Tibial nerve (tissue), 4 donors: ENCODE measurements around the gene FBP1. TPM values are rescaled to one million over a fixed set of nuclear protein-coding genes. Genes with fewer than 3 reads are reported as not detected.

ENCODE experiments used
- DNase-seq, 2 donors: peaks; one replicate each; pipeline ENCODE4 v3.0.0-alpha.2; 2019; ENCODE audit warnings: low spot score in 2 of 2
- H3K27ac ChIP-seq, 4 donors: fragments of 200-600 bp; sonication (generic) in 3 of 4; one replicate each; pipeline ENCODE4 v1.5.1; 2017 to 2019; ENCODE audit warnings: mild to moderate bottlenecking in 1 of 4
- H3K27me3 ChIP-seq, 2 donors: fragments of 200-600 bp; sonication (generic) in 1 of 2; one replicate each; pipeline versions ENCODE4 v1.5.1 to v1.6.0; 2017 to 2019
- H3K36me3 ChIP-seq, 3 donors: fragments of 200-600 bp; sonication (generic); one replicate each; pipeline ENCODE4 v1.5.1; 2018 to 2019
- H3K4me1 ChIP-seq, 4 donors: fragments of 200-600 bp; sonication (generic) in 3 of 4; one replicate each; pipeline ENCODE4 v1.5.1; 2017 to 2019
- H3K4me3 ChIP-seq, 4 donors: fragments of 200-600 bp; sonication (generic) in 3 of 4; one replicate each; pipeline ENCODE4 v1.5.1; 2017 to 2019; ENCODE audit warnings: mild to moderate bottlenecking in 1 of 4, moderate library complexity in 1 of 4
- H3K9me3 ChIP-seq, 4 donors: fragments of 200-600 bp; sonication (generic) in 3 of 4; one replicate each; pipeline ENCODE4 v1.5.1; 2017 to 2019
- EP300 ChIP-seq, 2 donors: sonication (generic); formaldehyde crosslinking; IDR thresholded peaks; one replicate each; pipeline ENCODE4 v1.6.1; 2017; ENCODE audit warnings: antibody characterized with exemption in 2 of 2, mild to moderate bottlenecking in 1 of 2
- POLR2A ChIP-seq, 2 donors: fragments of 450-650 bp; IDR thresholded peaks; one replicate each; pipeline ENCODE4 v1.6.1; 2017; ENCODE audit warnings: antibody characterized with exemption in 2 of 2, mild to moderate bottlenecking in 2 of 2, moderate library complexity in 2 of 2
- WGBS, 2 donors: methylation state at CpG; one replicate each; pipeline ENCODE4 v1.1.5; 2018; 5-methylcytosine and 5-hydroxymethylcytosine counted together
- total RNA-seq, 4 donors: library from RNA; depleted of rRNA; stranded (reverse); fragments of >200 nt; gene quantifications; one replicate each; pipeline ENCODE4 v1.1.0, GENCODE V29; 2016
- TF ChIP-seq, protein P1 (sequence below), 5 experiments: fragments of 200-600 bp in 3 of 5; fragments of 450-650 bp in 2 of 5; sonication (generic) in 3 of 5; IDR thresholded peaks; one replicate each; pipeline ENCODE4 v1.5.1; 2016 to 2019; ENCODE audit warnings: antibody characterized with exemption in 5 of 5, mild to moderate bottlenecking in 3 of 5, moderate library complexity in 2 of 5

The FBP1 gene
- total RNA-seq, 4 donors from 2014 or later = 4.8 to 8.6 (median 5.8) TPM

DNA sequence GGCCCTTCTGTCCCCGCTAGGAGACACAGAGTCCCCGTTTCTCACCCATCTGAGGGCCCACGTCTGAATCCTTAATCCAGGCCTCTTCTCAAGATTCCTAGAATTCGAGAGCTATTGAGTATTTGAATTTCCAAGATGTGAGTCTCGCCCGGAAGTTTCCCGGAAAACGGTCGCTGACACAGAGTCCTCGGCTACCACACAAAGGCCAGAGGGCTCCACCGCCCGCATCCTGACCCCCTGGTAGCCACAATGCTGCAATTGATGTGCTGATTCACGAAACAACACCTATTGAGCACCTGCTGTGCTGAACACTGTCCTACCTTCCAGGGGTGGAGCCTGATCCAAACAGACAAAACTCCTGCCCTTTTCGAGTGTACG is 670 bp upstream of the FBP1 start:
- DNase-seq = no peak
- TF ChIP-seq, protein P1, sequence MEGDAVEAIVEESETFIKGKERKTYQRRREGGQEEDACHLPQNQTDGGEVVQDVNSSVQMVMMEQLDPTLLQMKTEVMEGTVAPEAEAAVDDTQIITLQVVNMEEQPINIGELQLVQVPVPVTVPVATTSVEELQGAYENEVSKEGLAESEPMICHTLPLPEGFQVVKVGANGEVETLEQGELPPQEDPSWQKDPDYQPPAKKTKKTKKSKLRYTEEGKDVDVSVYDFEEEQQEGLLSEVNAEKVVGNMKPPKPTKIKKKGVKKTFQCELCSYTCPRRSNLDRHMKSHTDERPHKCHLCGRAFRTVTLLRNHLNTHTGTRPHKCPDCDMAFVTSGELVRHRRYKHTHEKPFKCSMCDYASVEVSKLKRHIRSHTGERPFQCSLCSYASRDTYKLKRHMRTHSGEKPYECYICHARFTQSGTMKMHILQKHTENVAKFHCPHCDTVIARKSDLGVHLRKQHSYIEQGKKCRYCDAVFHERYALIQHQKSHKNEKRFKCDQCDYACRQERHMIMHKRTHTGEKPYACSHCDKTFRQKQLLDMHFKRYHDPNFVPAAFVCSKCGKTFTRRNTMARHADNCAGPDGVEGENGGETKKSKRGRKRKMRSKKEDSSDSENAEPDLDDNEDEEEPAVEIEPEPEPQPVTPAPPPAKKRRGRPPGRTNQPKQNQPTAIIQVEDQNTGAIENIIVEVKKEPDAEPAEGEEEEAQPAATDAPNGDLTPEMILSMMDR (IDR thresholded peaks at IDR 0.05) = no peak
- no peak for TF ChIP-seq EP300 (IDR thresholded peaks at IDR 0.05)
- WGBS, 2 donors = 41 to 47% methylated on average over 15 of the region's 15 CpGs
- no peaks in the 10 kb centered on the region for H3K36me3 ChIP-seq
- H3K4me1 ChIP-seq = peaks cover 0 to 19% (median 8%) of the 10 kb centered on the region in 4 donors
- H3K27ac ChIP-seq = peak overlapping the region in 3 of 4 donors; percentile 40 to 74 (median 66)
- H3K4me3 ChIP-seq = peak overlapping the region; percentile 39 to 72 (median 70)
- H3K27me3 ChIP-seq = peaks cover 0 to 9% of the 10 kb centered on the region in 2 donors
- no peaks in the 10 kb centered on the region for H3K9me3 ChIP-seq

DNA sequence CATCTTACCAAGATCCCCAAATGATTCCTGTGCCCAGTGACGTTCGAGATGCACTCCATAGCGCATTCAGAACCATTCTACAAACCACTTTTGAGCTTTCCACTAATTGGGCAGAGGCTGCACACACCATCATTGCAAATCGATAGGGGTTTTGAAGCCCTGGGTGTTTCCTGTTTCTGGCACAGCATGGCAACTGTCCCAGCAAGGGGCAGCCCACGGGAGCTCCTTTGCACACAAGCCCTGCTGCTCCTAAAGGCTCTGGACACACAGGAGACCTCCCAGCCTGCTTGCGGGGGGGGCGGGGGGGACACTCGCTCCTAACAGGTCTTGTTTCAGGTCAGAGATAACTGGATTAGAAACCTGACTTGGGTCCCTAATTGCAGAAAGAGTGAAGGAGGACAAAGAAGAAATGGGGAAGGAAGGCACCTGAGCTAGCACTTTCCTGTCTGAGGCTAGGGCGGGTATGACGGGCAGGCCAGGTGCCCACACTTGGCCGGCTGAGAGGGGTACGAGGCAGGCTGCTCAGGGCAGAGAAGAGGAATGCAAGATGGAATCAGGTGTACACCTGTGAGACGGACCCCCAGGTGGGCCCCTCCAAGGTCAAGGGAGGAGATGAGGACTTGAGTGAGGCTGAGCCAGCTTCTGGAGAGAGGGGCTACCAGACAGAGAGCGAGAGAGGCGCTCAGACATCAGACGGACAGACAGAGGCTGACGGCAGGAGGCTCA is 820 bp downstream of the FBP1 start:
- peaks cover 0 to 9% of the 10 kb centered on the region in 2 donors for H3K27me3 ChIP-seq
- 74 to 75% methylated on average over 16 to 17 of the region's 17 CpGs for WGBS, 2 donors
- no peaks in the 10 kb centered on the region for H3K36me3 ChIP-seq
- no peak for TF ChIP-seq POLR2A (IDR thresholded peaks at IDR 0.05)
- TF ChIP-seq EP300 (IDR thresholded peaks at IDR 0.05) = no peak
- TF ChIP-seq, protein P1 (IDR thresholded peaks at IDR 0.05) = no peak
- peak overlapping the region; percentile 39 to 72 (median 70) for H3K4me3 ChIP-seq
- peaks cover 0 to 16% (median 8%) of the 10 kb centered on the region in 4 donors for H3K4me1 ChIP-seq
- H3K27ac ChIP-seq = peak overlapping the region in 3 of 4 donors; percentile 46 to 74 (median 66)
- DNase-seq = no peak
- no peaks in the 10 kb centered on the region for H3K9me3 ChIP-seq

DNA sequence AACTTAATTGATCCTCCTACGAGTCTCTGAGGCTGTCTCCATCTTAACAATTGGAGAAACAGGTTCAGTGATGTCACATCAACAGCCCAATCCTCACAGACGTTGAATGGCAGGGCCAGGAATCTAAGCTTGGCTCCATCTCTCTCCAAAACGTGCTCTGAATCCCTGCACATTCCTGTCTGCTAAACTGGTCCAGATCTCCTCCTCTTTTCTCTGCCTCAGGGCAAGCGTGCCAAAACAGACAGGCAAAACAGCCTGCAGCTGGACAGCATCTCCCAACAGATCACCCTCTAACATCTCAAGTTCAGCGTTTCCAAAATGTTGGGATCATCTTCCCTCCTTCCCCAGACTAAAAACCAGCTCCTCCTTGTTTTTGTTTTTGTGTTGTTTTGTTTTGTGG is 6.6 kb downstream of the FBP1 start:
- WGBS, 2 donors = 29 to 36% methylated on average over 5 of the region's 5 CpGs
- H3K36me3 ChIP-seq = no peaks in the 10 kb centered on the region
- DNase-seq = no peak
- H3K27me3 ChIP-seq = no peaks in the 10 kb centered on the region
- no peaks in the 10 kb centered on the region for H3K4me1 ChIP-seq
- no peak overlapping the region for H3K4me3 ChIP-seq
- no peaks in the 10 kb centered on the region for H3K9me3 ChIP-seq
- H3K27ac ChIP-seq = no peak overlapping the region
- TF ChIP-seq, protein P1 (IDR thresholded peaks at IDR 0.05) = no peak
- TF ChIP-seq POLR2A (IDR thresholded peaks at IDR 0.05) (no peak), EP300 (IDR thresholded peaks at IDR 0.05) (no peak)

DNA sequence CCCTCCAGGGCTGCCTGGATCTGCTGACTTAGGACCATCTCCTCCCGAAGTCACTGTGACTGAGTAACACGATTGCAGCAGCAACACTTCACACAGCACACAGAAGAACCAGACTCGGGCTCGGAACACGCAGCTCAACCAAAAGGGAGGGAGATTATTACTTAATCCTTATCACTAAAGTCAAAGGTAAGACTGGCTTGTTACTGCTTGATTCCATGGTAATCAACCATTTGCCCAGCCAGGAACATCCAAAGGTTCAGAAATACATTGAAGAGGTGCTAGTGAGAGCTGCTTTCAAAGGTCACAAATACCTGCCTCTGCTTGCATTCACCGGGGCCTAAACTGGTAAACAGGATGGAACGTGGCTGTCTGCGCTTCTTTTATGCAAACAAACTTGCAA is 7.7 kb downstream of the FBP1 start:
- Histone ChIP-seq H3K4me3 (no peak overlapping the region), H3K4me1 (no peaks in the 10 kb centered on the region), H3K27me3 (no peaks in the 10 kb centered on the region), H3K27ac (no peak overlapping the region), H3K9me3 (no peaks in the 10 kb centered on the region), H3K36me3 (no peaks in the 10 kb centered on the region)
- no peak for DNase-seq
- WGBS, 2 donors = 78 to 83% methylated on average over 8 of the region's 8 CpGs
- TF ChIP-seq, protein P1 (IDR thresholded peaks at IDR 0.05) = no peak

DNA sequence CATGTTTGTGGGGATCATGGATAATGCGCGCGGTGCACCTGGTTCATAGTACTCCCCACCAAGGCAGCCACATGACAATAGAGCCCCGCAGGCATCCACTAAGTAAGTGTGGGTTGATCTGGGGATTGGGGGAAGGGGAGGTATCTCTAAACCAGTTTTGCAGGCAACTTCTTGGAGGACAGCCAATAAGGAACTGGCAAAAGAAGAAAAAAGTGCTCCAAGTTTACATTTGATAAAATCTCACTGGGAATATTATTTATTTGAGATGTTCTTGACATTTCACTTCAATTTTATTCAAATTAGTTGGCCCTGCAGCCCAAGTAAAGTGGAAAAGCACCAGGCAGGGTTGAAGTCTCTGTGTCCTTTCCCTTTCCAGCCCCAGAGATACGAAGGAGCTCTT is 8.5 kb downstream of the FBP1 start:
- no peak for DNase-seq
- WGBS, 2 donors = 73 to 75% methylated on average over 5 of the region's 5 CpGs
- H3K36me3 ChIP-seq = no peaks in the 10 kb centered on the region

More for the DNA sequence above, 8.5 kb downstream of the FBP1 start:
- Histone ChIP-seq H3K4me3 (no peak overlapping the region), H3K27ac (no peak overlapping the region), H3K27me3 (no peaks in the 10 kb centered on the region), H3K4me1 (no peaks in the 10 kb centered on the region), H3K9me3 (no peaks in the 10 kb centered on the region)
- TF ChIP-seq EP300 (IDR thresholded peaks at IDR 0.05) (no peak), POLR2A (IDR thresholded peaks at IDR 0.05) (no peak)
- TF ChIP-seq, protein P1 (IDR thresholded peaks at IDR 0.05) = no peak
